HuH-7.5 (cell line): ENCODE measurements around the gene OR1N2.
"Not testable (repeated sequence)": the region's sequence is repeated elsewhere in the genome, so short reads cannot be mapped to it uniquely, and the experiment has no call there.

Experiments
- DNase-seq: peaks from one replicate; pipeline ENCODE4 v3.0.0; 2011; ENCODE audit warnings: low spot score

The OR1N2 gene, protein sequence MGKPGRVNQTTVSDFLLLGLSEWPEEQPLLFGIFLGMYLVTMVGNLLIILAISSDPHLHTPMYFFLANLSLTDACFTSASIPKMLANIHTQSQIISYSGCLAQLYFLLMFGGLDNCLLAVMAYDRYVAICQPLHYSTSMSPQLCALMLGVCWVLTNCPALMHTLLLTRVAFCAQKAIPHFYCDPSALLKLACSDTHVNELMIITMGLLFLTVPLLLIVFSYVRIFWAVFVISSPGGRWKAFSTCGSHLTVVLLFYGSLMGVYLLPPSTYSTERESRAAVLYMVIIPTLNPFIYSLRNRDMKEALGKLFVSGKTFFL

DNA sequence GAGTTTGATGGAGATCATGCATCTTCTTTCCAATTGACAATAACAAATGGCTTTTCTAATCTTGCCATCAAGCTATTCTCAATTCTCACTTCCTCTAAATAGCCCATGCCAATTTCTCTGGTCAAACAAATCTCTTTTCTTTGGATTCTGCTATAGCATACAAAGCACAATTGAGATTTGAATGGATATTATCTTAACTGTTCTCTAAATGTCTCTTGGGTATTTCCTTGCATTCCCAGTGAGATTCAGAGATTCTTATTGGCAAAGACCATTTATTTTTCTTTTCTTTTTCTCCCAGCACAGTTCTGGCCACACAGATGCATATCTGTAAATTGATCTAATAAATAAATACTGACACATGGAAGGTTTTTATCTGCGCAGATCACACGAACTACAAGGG, at the start of gene OR1N2:
Gene OR1N2 (plus strand): TSS at position 301 of the 400 bp plus-strand sequence. CDS start 100 bp downstream, outside the sequence.
- DNase-seq: no peak

DNA sequence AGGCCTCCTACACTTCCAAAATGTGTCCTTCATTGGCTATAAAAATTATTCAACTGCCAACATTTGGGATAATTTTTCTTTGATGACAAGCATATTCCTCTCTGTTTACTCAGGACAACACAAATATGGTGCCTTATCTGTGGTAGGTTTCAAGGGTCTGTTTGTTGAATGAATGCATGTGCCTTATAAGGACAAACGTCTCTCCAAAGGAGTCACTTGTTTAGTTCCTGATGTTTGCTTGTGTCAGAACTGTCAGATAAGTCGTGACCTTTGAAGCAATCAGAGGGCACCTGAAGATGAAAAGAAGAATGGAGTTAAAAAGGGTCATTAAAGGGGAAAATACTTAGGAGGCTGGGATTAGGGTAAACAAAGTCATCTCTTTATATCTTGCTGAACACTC, 45.9 kb upstream of the OR1N2 start:
- no peak for DNase-seq

DNA sequence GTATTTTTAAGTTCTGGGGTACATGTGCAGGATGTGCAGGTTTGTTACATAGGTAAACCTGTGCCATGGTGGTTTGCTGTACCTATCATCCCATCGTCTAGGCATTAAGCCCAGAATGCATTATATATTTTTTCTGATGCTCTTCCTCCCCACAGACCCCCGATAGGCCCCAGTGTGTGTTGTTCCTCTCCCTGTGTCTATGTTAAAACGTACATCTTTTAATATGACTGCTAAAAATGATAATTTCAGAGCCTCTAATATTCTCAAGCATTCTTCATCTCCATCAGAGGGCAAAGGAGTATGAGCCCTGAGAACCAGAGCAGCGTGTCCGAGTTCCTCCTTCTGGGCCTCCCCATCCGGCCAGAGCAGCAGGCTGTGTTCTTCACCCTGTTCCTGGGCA, 42.4 kb upstream of the OR1N2 start, which contains the start of gene OR1J2:
Gene OR1J2 (plus strand): TSS at position 301 of the 400 bp plus-strand sequence. CDS start 0 bp downstream, at position 301.
- DNase-seq: no peak

DNA sequence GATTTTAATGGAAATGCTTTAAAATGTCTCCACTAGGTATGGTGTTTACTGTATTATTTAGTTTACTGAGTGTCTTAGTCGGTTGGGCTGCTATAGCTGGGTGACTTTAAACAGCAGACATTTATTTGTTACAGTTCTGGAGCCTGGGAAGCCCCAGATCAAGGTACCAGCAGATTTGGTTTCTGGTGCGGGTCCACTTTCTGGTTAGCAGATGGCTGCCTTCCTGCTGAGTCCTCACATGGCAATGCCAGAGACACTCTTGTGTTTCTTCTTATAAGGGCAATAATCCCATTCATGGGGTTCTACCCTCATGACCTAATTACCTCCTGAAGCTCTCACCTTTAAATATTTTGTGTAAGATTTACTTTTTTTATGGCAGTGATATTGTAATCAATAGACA, 34.7 kb upstream of the OR1N2 start:
- no peak for DNase-seq

DNA sequence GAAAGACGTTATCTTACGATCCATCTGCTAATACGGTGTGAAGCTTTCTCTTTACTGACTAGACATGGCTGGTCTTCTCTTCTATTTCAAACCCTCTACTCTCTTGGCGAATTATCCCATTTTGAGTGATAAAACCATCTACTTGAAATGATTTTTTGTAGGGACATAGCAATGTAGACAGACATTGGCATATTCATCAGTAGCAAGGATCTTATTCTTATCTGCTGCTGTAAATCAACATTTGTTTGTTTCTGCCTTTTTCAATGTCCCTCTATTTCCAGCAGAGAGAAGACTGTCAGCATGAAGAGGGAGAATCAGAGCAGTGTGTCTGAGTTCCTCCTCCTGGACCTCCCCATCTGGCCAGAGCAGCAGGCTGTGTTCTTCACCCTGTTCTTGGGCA, 34.1 kb upstream of the OR1N2 start, which contains the start of gene OR1J4:
Gene OR1J4 (plus strand): TSS at position 301 of the 400 bp plus-strand sequence. CDS start 0 bp downstream, at position 301.
- no peak for DNase-seq

DNA sequence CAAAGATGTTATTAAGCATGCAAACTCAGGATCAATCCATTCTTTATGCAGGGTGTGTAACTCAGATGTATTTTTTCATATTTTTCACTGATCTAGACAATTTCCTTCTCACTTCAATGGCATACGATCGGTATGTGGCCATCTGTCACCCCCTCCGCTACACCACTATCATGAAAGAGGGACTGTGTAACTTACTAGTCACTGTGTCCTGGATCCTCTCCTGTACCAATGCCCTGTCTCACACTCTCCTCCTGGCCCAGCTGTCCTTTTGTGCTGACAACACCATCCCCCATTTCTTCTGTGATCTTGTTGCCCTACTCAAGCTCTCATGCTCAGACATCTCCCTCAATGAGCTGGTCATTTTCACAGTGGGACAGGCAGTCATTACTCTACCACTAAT, 33.5 kb upstream of the OR1N2 start:
- no peak for DNase-seq

DNA sequence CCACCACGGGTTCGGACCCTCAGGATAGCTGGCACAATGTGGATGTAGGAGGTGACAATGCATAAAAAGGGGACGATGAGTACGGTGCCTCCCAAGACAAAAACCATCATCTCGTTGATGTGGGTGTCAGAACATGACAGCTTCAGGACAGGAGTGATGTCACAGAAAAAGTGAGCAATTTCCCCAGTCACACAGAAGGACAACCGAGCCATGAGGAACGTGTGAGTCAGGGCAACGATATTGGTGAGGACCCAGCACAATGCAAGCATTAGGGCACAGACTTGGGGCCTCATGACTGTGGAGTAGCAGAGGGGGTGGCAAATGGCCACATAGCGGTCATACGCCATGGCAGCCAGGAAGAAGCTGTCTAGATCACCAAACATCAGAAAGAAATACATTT, 26.3 kb upstream of the OR1N2 start:
- DNase-seq: no peak

DNA sequence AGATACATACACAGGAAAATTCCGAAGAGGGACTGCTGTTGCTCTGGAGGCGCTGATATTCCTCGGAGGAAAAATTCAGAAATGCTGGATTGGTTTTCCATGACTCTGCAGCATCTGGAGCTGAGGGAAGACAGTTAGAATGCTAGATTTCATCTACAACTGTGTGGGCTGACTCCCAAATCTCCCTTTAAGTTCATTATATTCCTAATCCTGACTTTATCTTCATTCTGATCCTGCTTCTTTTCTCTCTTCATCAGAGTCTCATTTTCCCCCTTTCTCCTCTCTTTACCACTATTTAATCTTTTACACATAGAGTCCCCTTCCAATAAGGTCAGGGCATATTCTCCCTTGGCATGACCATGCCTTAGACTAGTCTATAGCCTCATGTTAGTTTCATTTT, 25.7 kb upstream of the OR1N2 start, which contains the start of gene OR1N1:
Gene OR1N1 (minus strand): TSS at position 101 of the 400 bp plus-strand sequence. CDS start 0 bp downstream, at position 101.
- no peak for DNase-seq

DNA sequence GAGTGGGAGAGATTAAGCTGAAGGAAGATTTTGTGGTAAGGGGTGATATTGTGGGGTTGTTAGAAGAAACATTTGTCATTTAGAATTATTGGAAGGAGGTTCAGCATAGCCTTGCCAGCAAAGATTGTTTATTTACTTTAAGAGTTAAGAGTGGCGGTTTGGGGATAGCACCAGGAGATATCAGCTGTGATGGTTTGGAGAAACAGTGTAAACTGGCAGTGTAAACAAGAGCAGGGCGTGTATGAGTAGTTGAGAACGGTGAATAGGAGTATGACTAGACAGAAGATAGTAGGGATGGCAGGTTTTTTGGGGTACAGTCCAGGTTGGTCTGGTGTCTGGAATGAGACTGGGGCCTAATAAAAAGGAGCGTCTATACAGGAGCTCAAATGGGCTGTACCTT, 21.8 kb upstream of the OR1N2 start:
- not testable (repeated sequence) for DNase-seq

DNA sequence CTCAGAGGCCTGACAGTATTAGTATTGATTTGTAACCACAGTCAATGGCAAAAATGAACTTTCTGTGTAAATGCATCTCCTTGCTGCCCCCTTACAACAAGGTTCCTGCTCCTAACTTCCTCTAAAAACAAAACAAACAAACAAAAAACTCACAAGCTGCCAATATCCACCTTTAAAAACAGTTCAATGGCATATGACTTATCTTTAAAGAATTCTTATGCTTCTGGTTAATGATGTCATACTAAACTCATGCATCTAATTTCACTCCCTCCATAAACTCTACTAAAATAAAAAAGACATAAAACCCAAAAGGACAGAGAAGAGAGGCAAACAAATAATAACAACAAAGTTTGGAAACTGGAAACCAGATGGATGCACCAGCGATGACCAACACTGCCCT, 16.8 kb upstream of the OR1N2 start:
- DNase-seq: no peak

DNA sequence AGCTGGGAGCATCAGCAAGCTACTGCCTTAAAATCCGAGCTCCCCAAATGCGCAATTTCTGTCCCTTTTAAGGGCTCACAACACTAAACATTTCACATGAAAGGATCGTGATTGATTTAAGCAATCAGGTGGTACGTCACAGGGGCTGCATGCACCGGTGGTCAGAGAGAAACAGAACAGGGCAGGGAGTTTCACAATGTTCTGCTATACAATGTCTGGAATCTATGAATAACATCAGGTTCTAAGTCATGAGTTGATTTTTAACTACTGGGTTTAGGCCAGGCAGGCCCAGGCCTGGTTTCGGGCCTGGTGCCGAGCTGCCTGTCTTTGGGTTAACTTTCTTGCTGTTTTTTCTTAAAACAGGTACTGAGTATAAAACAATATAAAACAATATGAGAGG, 15.8 kb upstream of the OR1N2 start:
- DNase-seq: not testable (repeated sequence)

DNA sequence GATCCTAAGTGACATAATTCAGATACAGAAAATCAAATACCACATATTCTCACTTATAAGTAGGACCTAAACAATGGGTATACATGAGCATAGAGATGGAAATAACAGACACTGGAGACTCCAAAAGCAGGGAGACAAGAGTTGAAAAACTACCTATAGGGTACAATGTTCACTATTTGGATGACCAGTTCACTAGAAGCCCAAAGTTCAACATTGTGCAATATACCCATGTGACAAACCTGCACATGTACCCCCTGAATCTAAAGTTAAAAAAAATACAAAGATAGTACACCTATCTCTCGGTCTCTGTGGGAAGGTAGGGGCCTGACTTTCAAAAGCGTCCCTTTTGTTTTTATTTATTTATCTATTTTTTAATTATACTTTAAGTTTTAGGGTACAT, 14.2 kb upstream of the OR1N2 start:
- DNase-seq: no peak

DNA sequence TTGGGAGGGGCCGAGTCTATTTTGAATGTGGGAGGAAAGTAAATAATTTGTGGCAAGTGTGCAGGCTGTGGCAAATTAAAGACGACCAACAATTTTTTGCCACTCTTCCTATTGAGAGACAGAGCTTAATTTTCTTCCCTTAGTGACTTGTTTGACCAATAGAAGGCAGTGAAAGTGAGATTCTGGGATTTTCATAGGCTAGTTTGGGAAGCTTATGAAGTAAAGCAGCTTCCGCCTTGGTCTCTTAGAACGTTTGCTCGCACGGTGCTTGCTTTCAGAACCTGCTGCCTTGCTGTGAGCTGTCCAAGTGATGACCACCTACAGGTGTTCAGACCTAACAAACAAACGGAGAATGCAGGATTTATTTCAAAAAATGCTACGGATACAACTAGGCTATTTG, 6.7 kb upstream of the OR1N2 start:
- no peak for DNase-seq

DNA sequence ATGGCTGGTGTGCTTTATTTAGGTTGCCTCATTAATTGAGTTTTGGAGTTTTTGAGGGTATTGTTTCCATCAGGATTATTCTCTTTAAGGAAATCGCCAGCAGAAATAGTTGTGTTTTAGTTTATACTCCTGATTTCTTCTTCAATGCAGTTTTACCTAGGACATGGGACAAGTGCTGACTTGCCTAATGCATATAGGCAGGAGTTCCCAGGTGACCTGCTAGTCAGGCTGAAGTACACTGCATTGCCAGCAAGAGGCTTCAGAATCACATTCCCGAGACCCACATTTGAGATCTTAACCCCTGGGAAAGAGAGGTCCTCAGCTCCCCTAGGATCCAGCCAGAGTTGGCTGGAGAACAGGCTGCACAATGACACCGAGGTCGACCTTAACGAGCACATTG, 1.5 kb upstream of the OR1N2 start:
- DNase-seq: no peak

DNA sequence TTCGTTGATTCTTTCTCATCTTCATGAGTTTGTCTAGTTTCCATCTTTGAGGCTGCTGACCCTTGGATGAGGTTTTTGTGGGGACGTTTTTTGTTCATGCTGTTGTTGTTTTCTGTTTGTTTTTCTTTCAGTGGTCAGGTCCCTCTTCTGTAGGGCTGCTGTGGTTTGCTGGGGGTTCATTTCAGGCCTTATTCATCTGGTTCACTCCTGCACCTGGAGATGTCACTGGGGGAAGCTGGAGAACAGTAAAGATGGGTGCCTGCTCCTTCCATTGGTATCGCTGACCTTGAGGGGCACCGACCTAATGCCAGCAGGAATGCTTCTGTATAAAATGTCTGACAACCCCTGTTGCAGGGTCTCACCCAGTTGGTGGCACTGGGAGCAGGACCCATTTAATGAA, 8.5 kb downstream of the OR1N2 start:
- no peak for DNase-seq

DNA sequence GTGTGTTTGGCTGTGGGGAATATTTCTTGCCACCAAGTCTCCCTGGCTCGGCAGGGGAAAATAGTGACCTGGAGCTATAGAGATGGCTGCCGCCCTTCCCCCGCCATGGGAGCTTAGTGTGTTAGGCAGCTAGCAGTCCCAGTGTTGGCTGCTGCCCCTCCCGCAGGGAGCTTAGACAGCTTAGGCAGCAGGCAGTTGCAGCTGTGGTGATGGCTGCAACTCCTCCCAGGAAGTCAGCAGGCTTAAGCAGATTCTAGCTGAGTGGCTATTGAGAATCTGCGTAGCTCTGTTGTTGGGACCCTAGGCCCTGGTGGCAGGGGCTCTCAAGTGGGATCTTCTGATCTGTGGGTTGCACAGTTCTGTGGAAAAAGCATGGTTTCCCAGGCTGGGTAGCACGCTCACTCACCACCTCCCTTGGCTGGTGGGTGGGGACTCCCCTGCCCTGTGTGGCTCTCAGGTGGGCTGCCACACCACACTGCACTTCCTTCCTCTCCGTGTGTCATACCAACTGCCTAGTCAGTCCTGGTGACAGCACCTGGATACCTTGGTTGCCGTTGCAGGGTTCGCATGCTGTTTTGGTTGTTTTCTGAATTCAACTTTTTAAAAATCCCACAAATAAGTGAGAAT, 9.3 kb downstream of the OR1N2 start:
- DNase-seq: no peak

DNA sequence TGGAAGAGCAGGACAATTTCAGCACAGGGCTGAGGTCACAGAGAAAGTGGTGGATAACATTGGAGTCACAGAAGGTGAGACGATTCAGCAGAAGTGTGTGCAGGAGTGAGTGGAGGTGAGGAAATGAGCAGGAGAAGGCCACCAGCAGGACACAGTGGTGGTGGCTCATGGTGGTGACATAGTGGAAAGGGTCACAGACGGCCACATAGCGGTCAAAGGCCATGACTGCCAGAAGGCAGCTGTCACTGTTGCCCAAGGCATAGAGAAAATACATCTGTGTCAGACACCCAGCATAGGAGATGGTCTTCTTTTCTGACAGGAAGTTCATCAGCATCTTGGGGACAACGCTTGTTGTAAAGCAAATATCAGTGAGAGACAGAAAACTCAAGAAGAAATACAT, 15.0 kb downstream of the OR1N2 start:
- DNase-seq: no peak

DNA sequence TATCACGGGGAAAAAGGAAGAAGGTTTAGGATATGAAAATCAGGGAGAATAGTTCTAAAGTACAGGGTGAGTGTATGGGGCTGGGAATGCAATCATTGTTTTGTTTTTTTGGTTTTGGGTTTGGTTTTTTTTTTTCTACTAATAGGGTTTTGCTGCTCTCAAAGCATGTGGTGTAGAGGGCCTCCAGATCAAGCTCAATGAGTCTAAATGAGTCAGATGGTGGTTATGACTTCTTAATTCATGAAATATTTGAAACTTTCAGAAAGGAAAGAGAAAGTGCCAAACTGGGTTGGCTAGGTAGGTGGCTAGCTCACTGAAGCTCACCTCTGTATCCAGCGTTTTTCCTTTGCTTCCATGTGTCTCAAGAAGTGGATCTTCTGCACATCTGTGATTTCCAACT, 19.5 kb downstream of the OR1N2 start:
- no peak for DNase-seq

DNA sequence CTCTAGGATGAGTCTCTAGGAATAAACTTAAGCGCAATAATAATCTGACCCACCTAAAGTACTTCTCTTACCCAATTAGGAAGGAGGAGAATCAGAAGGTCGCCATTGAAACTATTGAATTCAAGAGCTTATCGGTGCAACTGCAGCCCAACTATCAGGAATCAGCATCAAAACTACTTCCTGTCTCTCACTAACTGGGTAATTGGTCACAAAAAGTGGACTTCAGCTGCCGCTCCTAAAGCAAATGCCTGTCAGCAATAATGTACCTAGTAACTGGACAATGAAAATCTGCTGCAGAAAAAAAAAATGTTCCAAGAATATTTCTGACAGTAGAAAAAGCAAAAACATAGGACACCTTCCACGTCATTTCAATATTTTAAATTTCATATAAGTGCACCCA, 27.0 kb downstream of the OR1N2 start:
- DNase-seq: no peak

DNA sequence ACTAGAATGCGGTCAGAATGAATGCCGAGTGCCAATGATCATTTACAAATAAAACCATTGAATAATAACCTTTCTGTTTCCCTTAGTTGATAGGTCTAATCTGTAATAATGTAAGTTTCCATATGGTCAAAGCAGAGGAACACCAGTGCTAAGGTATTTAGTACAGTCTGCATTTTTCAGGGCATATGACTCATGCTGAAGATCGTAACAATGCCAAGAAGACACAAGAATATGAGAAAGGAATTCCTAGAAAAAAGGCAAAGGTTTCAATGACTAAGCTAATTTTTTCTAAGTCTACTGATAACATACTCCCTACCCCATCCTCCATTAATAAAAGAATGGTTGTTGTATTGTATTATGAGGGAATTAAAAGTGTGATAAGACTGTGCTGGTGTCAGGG, 27.4 kb downstream of the OR1N2 start:
- no peak for DNase-seq

DNA sequence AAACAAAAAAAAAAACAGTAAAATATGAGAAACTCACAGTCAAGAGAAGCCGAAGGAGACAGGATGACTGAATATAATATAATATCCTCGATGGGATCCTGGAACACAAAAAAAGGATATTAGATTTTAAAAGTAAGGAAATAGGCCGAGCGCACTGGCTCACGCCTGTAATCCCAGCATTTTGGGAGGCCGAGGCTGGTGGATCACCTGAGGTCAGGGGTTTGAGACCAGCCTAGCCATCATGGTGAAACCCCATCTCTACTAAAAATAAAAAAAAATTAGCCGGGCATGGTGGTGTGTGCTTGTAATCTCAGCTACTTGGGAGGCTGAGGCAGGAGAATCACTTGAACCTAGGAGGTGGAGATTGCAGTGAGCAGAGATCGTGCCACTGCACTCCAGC, 30.4 kb downstream of the OR1N2 start, which contains the start of gene OR1L8:
Gene OR1L8 (minus strand): TSS at position 101 of the 400 bp plus-strand sequence. CDS start 14,907 bp downstream, outside the sequence.
- not testable (repeated sequence) for DNase-seq
